Skeletal muscle satellite cell (primary cell): Measurements from ENCODE around the gene PLSCR1.
"Not testable (repeated sequence)": the region's sequence is repeated elsewhere in the genome, so short reads cannot be mapped to it uniquely, and the experiment has no call there.

Experiments
- H3K27me3 ChIP-seq: 2 replicates; pipeline ENCODE4 v1.7.0; 2013; ENCODE audit warnings: low read length; ENCODE audit not compliant: control insufficient read depth, insufficient read depth
- H3K36me3 ChIP-seq: 2 replicates; pipeline ENCODE4 v1.7.0; 2013; ENCODE audit warnings: mild to moderate bottlenecking, control low read depth, low read length; ENCODE audit not compliant: insufficient read depth
- H3K4me1 ChIP-seq: 2 replicates; pipeline ENCODE4 v1.7.0; 2013; ENCODE audit warnings: low read length; ENCODE audit not compliant: control insufficient read depth, insufficient read depth
- H3K4me2 ChIP-seq: 2 replicates; pipeline ENCODE4 v1.7.0; 2013; ENCODE audit warnings: mild to moderate bottlenecking, low read length
- H3K4me3 ChIP-seq: 2 replicates; pipeline ENCODE4 v1.7.0; 2013; ENCODE audit warnings: low read length
- H3K9ac ChIP-seq: 2 replicates; pipeline ENCODE4 v1.7.0; 2013; ENCODE audit warnings: mild to moderate bottlenecking, low read depth, low read length, moderate library complexity
- H3K9me3 ChIP-seq: replicated peaks from 2 replicates; pipeline ENCODE4 v1.7.0; 2013; ENCODE audit warnings: mild to moderate bottlenecking, control low read depth, low read length

PLSCR1 gene

GRCh38 chr3:146532406-146532805, 12.0 kb downstream of the PLSCR1 start:
- Histone ChIP-seq H3K4me2 (no peak overlapping the region), H3K27me3 (no peaks in the 10 kb centered on the region), H3K4me1 (peaks cover 16% of the 10 kb centered on the region), H3K9me3 (no peaks in the 10 kb centered on the region), H3K4me3 (no peak overlapping the region), H3K36me3 (peaks cover 26% of the 10 kb centered on the region), H3K9ac (no peak overlapping the region)

- Histone ChIP-seq H3K9ac (no peak overlapping the region), H3K36me3 (peaks cover 30% of the 10 kb centered on the region), H3K27me3 (no peaks in the 10 kb centered on the region), H3K4me1 (peaks cover 16% of the 10 kb centered on the region), H3K4me3 (no peak overlapping the region), H3K4me2 (no peak overlapping the region), H3K9me3 (no peaks in the 10 kb centered on the region)
These were observed 13.8 kb downstream of the PLSCR1 start for GRCh38 chr3:146530609-146531008.

GRCh38 chr3:146529021-146529420, 15.4 kb downstream of the PLSCR1 start:
- peaks cover 21% of the 10 kb centered on the region for H3K4me1 ChIP-seq
- H3K9ac ChIP-seq, result peak overlapping the region; percentile 21
- no peaks in the 10 kb centered on the region for H3K27me3 ChIP-seq
- peaks cover 38% of the 10 kb centered on the region for H3K36me3 ChIP-seq
- H3K4me3 ChIP-seq, result no peak overlapping the region
- H3K4me2 ChIP-seq, result peak overlapping the region; percentile 21
- no peaks in the 10 kb centered on the region for H3K9me3 ChIP-seq

DNA sequence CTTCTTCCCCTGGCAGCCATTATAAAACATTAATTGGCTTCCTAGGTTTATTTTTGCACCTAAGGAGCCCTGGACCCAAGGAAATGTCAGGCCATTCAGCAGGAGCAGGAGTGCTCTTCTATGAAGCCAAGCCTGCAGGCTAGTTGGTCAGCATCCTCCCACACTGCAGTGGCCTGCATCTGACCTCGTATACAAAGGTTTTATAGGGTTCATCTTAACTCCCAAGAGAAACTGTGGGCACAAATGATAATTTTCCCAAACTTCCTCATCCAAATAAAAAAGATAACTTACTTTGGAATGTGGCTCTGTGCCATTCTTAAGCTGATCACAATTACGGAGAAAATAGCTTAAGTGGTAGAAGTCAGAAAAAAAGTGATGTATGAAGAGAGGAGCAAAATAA, 19.4 kb downstream of the PLSCR1 start:
- Histone ChIP-seq H3K27me3 (no peaks in the 10 kb centered on the region), H3K4me1 (peaks cover 25% of the 10 kb centered on the region), H3K4me3 (no peak overlapping the region), H3K9ac (no peak overlapping the region), H3K9me3 (no peaks in the 10 kb centered on the region), H3K4me2 (no peak overlapping the region), H3K36me3 (peaks cover 40% of the 10 kb centered on the region)

GRCh38 chr3:146523531-146523930, 20.9 kb downstream of the PLSCR1 start:
- Histone ChIP-seq H3K9me3 (no peaks in the 10 kb centered on the region), H3K27me3 (no peaks in the 10 kb centered on the region), H3K36me3 (peaks cover 45% of the 10 kb centered on the region), H3K4me3 (no peak overlapping the region), H3K9ac (no peak overlapping the region), H3K4me1 (peaks cover 17% of the 10 kb centered on the region), H3K4me2 (no peak overlapping the region)

GRCh38 chr3:146522174-146523158, 21.9 kb downstream of the PLSCR1 start:
- not testable (repeated sequence) for H3K4me2 ChIP-seq, H3K4me3 ChIP-seq, H3K9me3 ChIP-seq, H3K9ac ChIP-seq, H3K4me1 ChIP-seq, H3K27me3 ChIP-seq
- peaks cover 40% of the 10 kb centered on the region for H3K36me3 ChIP-seq

GRCh38 chr3:146521394-146521793, 23.0 kb downstream of the PLSCR1 start:
- H3K9me3 ChIP-seq, result no peaks in the 10 kb centered on the region
- peaks cover 36% of the 10 kb centered on the region for H3K36me3 ChIP-seq
- H3K4me2 ChIP-seq, result no peak overlapping the region
- H3K9ac ChIP-seq, result no peak overlapping the region
- peaks cover 8% of the 10 kb centered on the region for H3K4me1 ChIP-seq
- no peak overlapping the region for H3K4me3 ChIP-seq
- H3K27me3 ChIP-seq, result no peaks in the 10 kb centered on the region

GRCh38 chr3:146519810-146520209, 24.6 kb downstream of the PLSCR1 start:
- peaks cover 40% of the 10 kb centered on the region for H3K36me3 ChIP-seq
- H3K4me3 ChIP-seq, result no peak overlapping the region
- H3K4me2 ChIP-seq, result no peak overlapping the region
- no peaks in the 10 kb centered on the region for H3K9me3 ChIP-seq
- no peak overlapping the region for H3K9ac ChIP-seq
- peaks cover 5% of the 10 kb centered on the region for H3K4me1 ChIP-seq
- no peaks in the 10 kb centered on the region for H3K27me3 ChIP-seq

DNA sequence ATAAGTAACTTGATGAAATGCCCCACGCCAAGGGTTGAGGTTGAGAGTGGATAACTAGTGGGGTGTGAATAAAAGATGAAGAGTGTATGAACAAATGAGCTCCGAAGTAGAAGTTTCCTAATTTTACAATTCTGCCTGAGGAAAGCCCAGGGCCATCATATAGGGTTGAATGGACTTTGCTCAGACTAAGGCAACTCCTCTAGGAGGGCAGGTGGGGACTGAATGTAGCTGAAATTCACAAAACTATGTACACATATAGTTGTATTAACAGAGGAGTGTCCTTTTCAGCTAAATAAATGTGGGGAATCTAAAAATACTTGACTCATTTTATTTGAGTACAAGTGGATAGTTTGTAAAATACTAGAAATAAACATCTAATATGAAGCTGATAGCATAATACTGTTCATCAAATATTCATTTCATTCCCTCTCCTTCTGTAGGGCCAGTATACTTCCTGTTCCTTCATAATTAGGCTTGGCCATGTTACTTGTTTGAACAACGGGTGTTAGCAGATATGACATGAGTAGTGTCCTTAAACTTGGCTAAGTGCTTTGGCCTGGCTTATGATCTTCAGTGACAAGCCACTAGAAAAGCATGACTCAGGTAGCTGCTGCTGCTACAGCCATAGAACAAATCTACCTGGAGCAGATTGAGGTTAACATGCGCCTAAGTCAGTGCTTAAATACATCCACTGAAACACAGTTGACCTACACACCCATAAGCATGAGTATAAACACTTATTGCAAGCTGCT, 26.5 kb downstream of the PLSCR1 start:
- H3K4me1 ChIP-seq, result peaks cover 10% of the 10 kb centered on the region
- no peaks in the 10 kb centered on the region for H3K27me3 ChIP-seq
- no peak overlapping the region for H3K4me2 ChIP-seq
- H3K9ac ChIP-seq, result no peak overlapping the region
- peaks cover 41% of the 10 kb centered on the region for H3K36me3 ChIP-seq
- H3K4me3 ChIP-seq, result no peak overlapping the region
- H3K9me3 ChIP-seq, result no peaks in the 10 kb centered on the region

- Histone ChIP-seq H3K4me1 (peaks cover 7% of the 10 kb centered on the region), H3K9me3 (no peaks in the 10 kb centered on the region), H3K4me3 (no peak overlapping the region), H3K9ac (no peak overlapping the region), H3K27me3 (no peaks in the 10 kb centered on the region), H3K36me3 (peaks cover 30% of the 10 kb centered on the region), H3K4me2 (no peak overlapping the region)
These were observed 30.9 kb downstream of the PLSCR1 start for GRCh38 chr3:146513386-146514051.

DNA sequence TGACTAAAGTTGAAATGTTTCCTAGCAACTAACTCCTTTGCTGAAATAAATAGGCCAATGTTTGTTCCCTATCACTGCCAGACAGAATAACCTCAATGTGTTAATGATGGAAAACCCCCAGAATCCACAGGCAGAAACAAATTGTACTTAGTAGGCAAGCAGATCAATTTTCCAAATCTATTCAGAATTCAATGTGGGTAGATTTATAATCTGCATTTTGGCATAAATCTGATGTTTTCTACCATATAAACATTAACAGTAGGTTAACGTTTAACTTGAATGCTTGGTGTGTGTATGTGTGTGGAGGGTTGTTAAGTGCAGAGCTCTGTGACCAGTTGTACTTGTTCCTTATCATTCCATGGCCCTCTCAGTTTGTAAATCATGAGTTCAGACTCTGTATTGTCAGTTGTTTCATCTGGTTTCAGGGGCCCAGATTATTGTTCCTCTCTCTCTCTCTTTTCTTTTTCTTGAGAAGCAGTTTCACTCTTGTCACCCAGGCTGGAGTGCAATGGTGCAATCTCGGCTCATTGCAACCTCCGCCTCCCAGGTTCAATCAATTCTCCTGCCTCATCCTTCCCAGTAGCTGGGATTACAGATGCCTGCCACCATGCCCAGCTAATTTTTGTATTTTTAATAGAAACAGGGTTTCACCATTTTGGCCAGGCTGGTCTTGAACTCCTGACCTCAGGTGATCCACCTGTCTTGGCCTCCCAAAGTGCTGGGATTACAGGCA, 32.8 kb downstream of the PLSCR1 start:
- Histone ChIP-seq H3K4me2 (no peak overlapping the region), H3K27me3 (no peaks in the 10 kb centered on the region), H3K36me3 (peaks cover 30% of the 10 kb centered on the region), H3K9ac (no peak overlapping the region), H3K4me3 (no peak overlapping the region), H3K9me3 (no peaks in the 10 kb centered on the region), H3K4me1 (peaks cover 18% of the 10 kb centered on the region)
